PFSK-1 (cell line): Measurements from ENCODE around the gene ERBB2.

Experiments
- POLR2AphosphoS5 ChIP-seq: IDR thresholded peaks from 2 replicates; pipeline ENCODE4 v1.6.1; 2012; ENCODE audit warnings: low read depth, mild to moderate bottlenecking, control low read depth, low read length, moderate library complexity
- SIN3A ChIP-seq: IDR thresholded peaks from 2 replicates; pipeline ENCODE4 v1.6.1; 2012; ENCODE audit warnings: mild to moderate bottlenecking, low read length, moderate library complexity, borderline replicate concordance; ENCODE audit not compliant: insufficient read depth
- TAF1 ChIP-seq: IDR thresholded peaks from 2 replicates; pipeline ENCODE4 v1.6.1; 2012; ENCODE audit warnings: low read length, control low read depth, borderline replicate concordance; ENCODE audit not compliant: insufficient read depth
- TF ChIP-seq, protein P1 (sequence below), 2 experiments: IDR thresholded peaks; 2 replicates each; pipeline versions ENCODE4 v1.6.1 to v1.8.0; 2011 to 2012; ENCODE audit warnings: low read depth in 2 of 2, low read length in 2 of 2, control low read depth in 1 of 2, inconsistent platforms in 1 of 2, mild to moderate bottlenecking in 1 of 2, moderate library complexity in 1 of 2; ENCODE audit not compliant: insufficient read depth in 1 of 2

GRCh38 chr17:39726617-39727016 is 26.8 kb downstream of the ERBB2 start:
- TF ChIP-seq POLR2AphosphoS5 (0 out of 2 replicates have a peak, but pooled peaks have one; percentile 25), TAF1 (no peak), SIN3A (no peak)
- TF ChIP-seq, protein P1, sequence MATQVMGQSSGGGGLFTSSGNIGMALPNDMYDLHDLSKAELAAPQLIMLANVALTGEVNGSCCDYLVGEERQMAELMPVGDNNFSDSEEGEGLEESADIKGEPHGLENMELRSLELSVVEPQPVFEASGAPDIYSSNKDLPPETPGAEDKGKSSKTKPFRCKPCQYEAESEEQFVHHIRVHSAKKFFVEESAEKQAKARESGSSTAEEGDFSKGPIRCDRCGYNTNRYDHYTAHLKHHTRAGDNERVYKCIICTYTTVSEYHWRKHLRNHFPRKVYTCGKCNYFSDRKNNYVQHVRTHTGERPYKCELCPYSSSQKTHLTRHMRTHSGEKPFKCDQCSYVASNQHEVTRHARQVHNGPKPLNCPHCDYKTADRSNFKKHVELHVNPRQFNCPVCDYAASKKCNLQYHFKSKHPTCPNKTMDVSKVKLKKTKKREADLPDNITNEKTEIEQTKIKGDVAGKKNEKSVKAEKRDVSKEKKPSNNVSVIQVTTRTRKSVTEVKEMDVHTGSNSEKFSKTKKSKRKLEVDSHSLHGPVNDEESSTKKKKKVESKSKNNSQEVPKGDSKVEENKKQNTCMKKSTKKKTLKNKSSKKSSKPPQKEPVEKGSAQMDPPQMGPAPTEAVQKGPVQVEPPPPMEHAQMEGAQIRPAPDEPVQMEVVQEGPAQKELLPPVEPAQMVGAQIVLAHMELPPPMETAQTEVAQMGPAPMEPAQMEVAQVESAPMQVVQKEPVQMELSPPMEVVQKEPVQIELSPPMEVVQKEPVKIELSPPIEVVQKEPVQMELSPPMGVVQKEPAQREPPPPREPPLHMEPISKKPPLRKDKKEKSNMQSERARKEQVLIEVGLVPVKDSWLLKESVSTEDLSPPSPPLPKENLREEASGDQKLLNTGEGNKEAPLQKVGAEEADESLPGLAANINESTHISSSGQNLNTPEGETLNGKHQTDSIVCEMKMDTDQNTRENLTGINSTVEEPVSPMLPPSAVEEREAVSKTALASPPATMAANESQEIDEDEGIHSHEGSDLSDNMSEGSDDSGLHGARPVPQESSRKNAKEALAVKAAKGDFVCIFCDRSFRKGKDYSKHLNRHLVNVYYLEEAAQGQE (IDR thresholded peaks at IDR 0.05; ENCODE audit: insufficient read depth in 1 of 2, low read depth in 2 of 2, low read length in 2 of 2): no peak
